ENCODE results near the gene ZNF664.

ZNF664 gene

DNA sequence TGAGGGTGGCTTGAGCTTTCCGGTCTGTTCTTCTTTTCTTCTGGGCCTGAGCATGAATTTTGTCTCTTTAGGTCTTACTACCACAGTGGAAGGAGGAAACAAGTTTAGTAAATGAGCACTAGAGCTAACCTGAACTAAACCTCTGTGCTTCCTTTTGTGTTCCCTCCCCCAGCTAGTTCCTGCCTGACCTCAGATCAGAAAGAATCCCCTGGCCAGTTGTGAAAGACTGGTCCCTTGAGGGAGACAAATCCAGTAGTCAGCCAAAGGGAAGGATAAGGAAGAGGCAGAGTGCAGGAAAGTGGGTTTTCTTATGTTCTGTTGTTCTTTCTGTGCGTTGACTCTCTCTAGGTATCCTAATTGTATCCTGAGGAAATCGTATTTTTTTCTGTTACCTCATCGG is 17.5 kb downstream of the ZNF664 start:
- peaks cover 13% of the 10 kb centered on the region for H3K79me2 ChIP-seq (ENCODE audit: control insufficient read depth, insufficient read depth, low read length, unreplicated experiment)
- peak overlapping the region; percentile 51 for H3K27ac ChIP-seq (ENCODE audit: low read depth, low read length)
- no peak overlapping the region for H2AFZ ChIP-seq (ENCODE audit: low read length, unreplicated experiment)
- no peaks in the 10 kb centered on the region for H3K27me3 ChIP-seq (ENCODE audit: insufficient read depth, low read length)
- H3K4me1 ChIP-seq (ENCODE audit: control insufficient read depth, insufficient read depth, low read length, unreplicated experiment), result peaks cover 51% of the 10 kb centered on the region
- peaks cover 13% of the 10 kb centered on the region; the same call in 1 of the 2 replicates for H3K36me3 ChIP-seq (ENCODE audit: insufficient read depth, low read length)
- no peak overlapping the region for H3K4me3 ChIP-seq (ENCODE audit: low read depth, low read length)

GRCh38 chr12:123991372-123991951 is 18.4 kb downstream of the ZNF664 start:
- Histone ChIP-seq H3K27ac (ENCODE audit: low read depth, low read length) (peak overlapping the region; percentile 51), H3K79me2 (ENCODE audit: control insufficient read depth, insufficient read depth, low read length, unreplicated experiment) (peaks cover 7% of the 10 kb centered on the region), H3K4me3 (ENCODE audit: low read depth, low read length) (no peak overlapping the region), H3K36me3 (ENCODE audit: insufficient read depth, low read length) (peaks cover 13% of the 10 kb centered on the region; the same call in 1 of the 2 replicates), H3K27me3 (ENCODE audit: insufficient read depth, low read length) (no peaks in the 10 kb centered on the region), H3K4me1 (ENCODE audit: control insufficient read depth, insufficient read depth, low read length, unreplicated experiment) (peaks cover 51% of the 10 kb centered on the region), H2AFZ (ENCODE audit: low read length, unreplicated experiment) (no peak overlapping the region)

DNA sequence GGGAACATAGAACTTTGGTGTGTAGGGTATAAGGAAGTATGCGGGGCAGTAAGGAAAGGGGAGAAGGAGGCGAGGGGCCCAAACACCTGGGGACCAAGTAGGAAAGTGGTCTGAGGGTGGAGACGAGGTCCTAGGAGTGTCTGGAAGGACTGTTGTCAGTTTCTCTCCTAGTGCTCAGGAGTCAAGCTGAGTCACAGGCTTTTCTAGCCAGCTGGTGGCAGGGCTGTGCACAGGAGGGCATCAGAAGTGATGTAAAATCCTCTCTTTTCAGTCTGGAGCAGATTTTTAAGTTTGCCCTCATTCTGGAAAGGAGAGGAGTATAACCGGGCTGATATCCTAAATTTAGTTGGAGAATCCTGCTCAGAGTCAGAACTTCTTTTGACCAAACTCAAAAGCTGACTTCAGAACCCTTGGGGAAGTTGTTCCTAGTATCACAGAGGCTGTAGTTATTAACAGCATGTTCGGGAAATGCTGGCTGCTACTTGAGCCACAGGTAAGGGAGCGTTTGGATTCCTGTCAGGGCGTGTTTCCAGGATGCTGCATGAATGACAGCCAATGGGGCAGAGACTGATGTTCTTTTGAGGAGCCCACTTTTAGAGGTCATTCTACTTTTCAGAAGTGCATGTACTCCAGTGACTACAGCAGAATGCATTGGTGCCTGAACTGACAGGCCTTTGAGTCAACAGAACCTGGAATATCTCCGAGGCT is 19.3 kb downstream of the ZNF664 start:
- Histone ChIP-seq H3K36me3 (ENCODE audit: insufficient read depth, low read length) (peaks cover 13% of the 10 kb centered on the region; the same call in 1 of the 2 replicates), H3K27ac (ENCODE audit: low read depth, low read length) (no peak overlapping the region), H3K4me3 (ENCODE audit: low read depth, low read length) (no peak overlapping the region), H3K27me3 (ENCODE audit: insufficient read depth, low read length) (no peaks in the 10 kb centered on the region), H3K4me1 (ENCODE audit: control insufficient read depth, insufficient read depth, low read length, unreplicated experiment) (peaks cover 48% of the 10 kb centered on the region), H2AFZ (ENCODE audit: low read length, unreplicated experiment) (no peak overlapping the region), H3K79me2 (ENCODE audit: control insufficient read depth, insufficient read depth, low read length, unreplicated experiment) (peaks cover 7% of the 10 kb centered on the region)

DNA sequence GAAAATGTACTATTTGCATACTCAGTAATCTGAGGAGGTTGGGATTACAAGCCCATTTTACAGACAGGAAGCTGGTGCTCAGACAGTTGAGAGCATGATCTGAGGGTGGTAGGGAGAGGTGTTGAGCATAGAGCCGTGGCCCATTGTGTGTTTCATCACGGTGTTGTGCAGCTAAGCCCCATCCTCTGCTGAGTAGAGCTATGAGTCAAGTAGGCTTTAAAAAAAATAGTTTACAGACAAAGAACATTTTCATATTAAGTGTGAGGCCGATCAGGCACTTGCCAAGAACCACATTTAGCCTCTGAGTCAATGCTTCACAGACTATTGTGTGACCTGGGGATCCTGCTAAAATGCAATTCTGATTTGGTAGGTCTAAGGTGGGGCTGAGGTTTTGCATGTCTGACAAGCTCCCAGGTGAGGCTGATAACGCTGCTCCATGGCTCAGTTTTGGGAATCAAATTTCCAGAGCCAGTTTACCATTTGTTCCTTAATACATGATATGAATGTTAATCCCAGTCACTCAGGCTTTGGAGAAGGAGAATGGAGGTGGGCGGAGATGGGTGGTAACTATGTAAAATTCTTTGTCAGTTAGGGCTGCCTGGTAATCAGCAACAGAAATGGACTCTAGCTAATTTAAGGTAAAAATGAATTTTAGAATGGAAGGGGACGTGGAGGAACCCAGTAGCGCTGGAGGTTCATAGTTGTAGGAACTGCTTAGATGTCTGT is 22.2 kb downstream of the ZNF664 start:
- Histone ChIP-seq H3K36me3 (ENCODE audit: insufficient read depth, low read length) (0 out of 2 replicates have a peak, but pooled peaks cover 6% of the 10 kb centered on the region), H3K27me3 (ENCODE audit: insufficient read depth, low read length) (no peaks in the 10 kb centered on the region), H3K79me2 (ENCODE audit: control insufficient read depth, insufficient read depth, low read length, unreplicated experiment) (peaks cover 12% of the 10 kb centered on the region), H2AFZ (ENCODE audit: low read length, unreplicated experiment) (no peak overlapping the region), H3K4me3 (ENCODE audit: low read depth, low read length) (no peak overlapping the region), H3K4me1 (ENCODE audit: control insufficient read depth, insufficient read depth, low read length, unreplicated experiment) (peaks cover 40% of the 10 kb centered on the region), H3K27ac (ENCODE audit: low read depth, low read length) (no peak overlapping the region)

- Histone ChIP-seq H3K27me3 (ENCODE audit: insufficient read depth, low read length) (no peaks in the 10 kb centered on the region), H3K36me3 (ENCODE audit: insufficient read depth, low read length) (peaks cover 9% of the 10 kb centered on the region; the same call in 1 of the 2 replicates), H3K79me2 (ENCODE audit: control insufficient read depth, insufficient read depth, low read length, unreplicated experiment) (peaks cover 10% of the 10 kb centered on the region)
These were observed 23.6 kb downstream of the ZNF664 start for GRCh38 chr12:123996581-123996980.

GRCh38 chr12:123997033-123997822 is 24.2 kb downstream of the ZNF664 start:
- H3K36me3 ChIP-seq (ENCODE audit: insufficient read depth, low read length), result peaks cover 14% of the 10 kb centered on the region; the same call in 1 of the 2 replicates
- peaks cover 23% of the 10 kb centered on the region for H3K4me1 ChIP-seq (ENCODE audit: control insufficient read depth, insufficient read depth, low read length, unreplicated experiment)
- H3K79me2 ChIP-seq (ENCODE audit: control insufficient read depth, insufficient read depth, low read length, unreplicated experiment), result peaks cover 10% of the 10 kb centered on the region
- H3K27me3 ChIP-seq (ENCODE audit: insufficient read depth, low read length), result no peaks in the 10 kb centered on the region
- H2AFZ ChIP-seq (ENCODE audit: low read length, unreplicated experiment), result no peak overlapping the region
- H3K4me3 ChIP-seq (ENCODE audit: low read depth, low read length), result no peak overlapping the region
- no peak overlapping the region for H3K27ac ChIP-seq (ENCODE audit: low read depth, low read length)

More at GRCh38 chr12:123996581-123996980, 23.6 kb downstream of the ZNF664 start:
- Histone ChIP-seq H3K4me1 (ENCODE audit: control insufficient read depth, insufficient read depth, low read length, unreplicated experiment) (peaks cover 26% of the 10 kb centered on the region), H2AFZ (ENCODE audit: low read length, unreplicated experiment) (no peak overlapping the region), H3K4me3 (ENCODE audit: low read depth, low read length) (no peak overlapping the region), H3K27ac (ENCODE audit: low read depth, low read length) (no peak overlapping the region)

DNA sequence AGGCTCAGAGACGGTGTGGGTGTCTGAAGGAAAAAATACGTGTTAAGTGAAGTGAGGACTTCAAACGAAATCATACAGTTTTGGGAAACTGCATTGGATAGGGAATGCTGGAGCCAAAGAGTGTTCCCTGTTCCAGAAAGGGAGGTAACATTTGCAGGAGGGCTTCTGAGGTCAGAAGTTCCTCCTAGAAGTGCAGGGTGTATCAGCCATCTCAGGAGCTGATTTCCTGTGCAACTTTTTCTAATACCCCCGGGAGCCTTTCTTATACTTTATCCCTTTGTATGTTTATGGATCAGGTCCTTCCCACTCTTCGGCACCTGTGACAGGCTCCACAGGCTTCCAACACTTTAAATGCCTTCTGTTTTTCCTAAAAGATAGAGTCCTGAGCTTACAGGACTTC is 24.9 kb downstream of the ZNF664 start:
- Histone ChIP-seq H3K4me1 (ENCODE audit: control insufficient read depth, insufficient read depth, low read length, unreplicated experiment) (peaks cover 23% of the 10 kb centered on the region), H3K27me3 (ENCODE audit: insufficient read depth, low read length) (no peaks in the 10 kb centered on the region), H3K79me2 (ENCODE audit: control insufficient read depth, insufficient read depth, low read length, unreplicated experiment) (peaks cover 10% of the 10 kb centered on the region), H3K4me3 (ENCODE audit: low read depth, low read length) (no peak overlapping the region), H2AFZ (ENCODE audit: low read length, unreplicated experiment) (no peak overlapping the region), H3K27ac (ENCODE audit: low read depth, low read length) (no peak overlapping the region), H3K36me3 (ENCODE audit: insufficient read depth, low read length) (peaks cover 9% of the 10 kb centered on the region; the same call in 1 of the 2 replicates)

DNA sequence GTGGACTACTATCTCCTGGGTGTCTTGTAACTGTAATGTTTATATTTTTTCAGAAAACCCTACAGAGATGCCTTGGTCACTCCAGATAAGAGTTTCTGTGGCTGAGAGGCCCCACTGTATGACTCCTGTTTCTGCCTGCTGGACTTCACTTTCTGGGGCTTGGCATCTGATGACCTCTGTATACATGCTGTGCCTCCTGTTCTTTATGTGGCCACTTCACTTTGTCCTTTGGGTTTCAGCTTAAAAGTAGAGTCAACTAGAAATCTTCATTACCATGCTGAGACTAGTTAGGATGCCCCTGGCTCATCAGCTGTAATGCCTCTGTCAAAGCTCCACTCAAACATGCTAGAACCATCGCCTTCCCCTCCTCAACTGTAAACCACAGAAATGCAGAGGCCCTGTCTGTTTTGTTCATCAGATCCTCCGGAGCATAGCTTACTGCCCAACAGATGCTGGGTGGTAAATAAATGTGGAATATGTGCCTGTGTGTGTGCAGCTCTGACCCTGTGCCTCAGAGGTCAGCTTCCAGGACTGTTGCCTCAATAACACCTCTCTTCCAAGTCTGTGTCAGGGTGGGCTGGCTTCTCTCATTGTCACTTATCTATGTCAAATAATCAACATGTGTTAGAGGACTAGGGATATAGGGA is 25.5 kb downstream of the ZNF664 start:
- peaks cover 10% of the 10 kb centered on the region for H3K79me2 ChIP-seq (ENCODE audit: control insufficient read depth, insufficient read depth, low read length, unreplicated experiment)

DNA sequence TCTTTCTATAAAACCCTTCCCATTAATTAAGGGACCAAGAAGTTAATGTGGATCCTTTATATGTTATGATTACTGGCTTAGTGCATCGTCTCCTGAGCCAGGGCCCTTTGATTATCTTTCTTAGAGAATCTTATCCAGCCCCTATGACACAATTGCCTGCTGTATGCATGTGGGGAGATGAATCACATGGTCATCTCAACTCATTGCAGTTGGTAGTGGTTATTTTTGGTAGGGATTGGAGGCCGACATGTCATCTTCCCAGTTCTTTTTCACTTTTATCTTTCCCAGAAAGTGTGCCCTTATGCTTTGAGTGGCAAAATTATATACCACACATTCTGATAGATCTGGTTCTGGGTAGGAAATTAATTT is 26.0 kb downstream of the ZNF664 start:
- no peak overlapping the region for H3K4me3 ChIP-seq (ENCODE audit: low read depth, low read length)
- H3K79me2 ChIP-seq (ENCODE audit: control insufficient read depth, insufficient read depth, low read length, unreplicated experiment), result peaks cover 10% of the 10 kb centered on the region
- peaks cover 7% of the 10 kb centered on the region; the same call in 1 of the 2 replicates for H3K36me3 ChIP-seq (ENCODE audit: insufficient read depth, low read length)
- no peak overlapping the region for H2AFZ ChIP-seq (ENCODE audit: low read length, unreplicated experiment)
- peaks cover 23% of the 10 kb centered on the region for H3K4me1 ChIP-seq (ENCODE audit: control insufficient read depth, insufficient read depth, low read length, unreplicated experiment)
- no peak overlapping the region for H3K27ac ChIP-seq (ENCODE audit: low read depth, low read length)
- no peaks in the 10 kb centered on the region for H3K27me3 ChIP-seq (ENCODE audit: insufficient read depth, low read length)

More for the DNA sequence above, 25.5 kb downstream of the ZNF664 start:
- Histone ChIP-seq H3K36me3 (ENCODE audit: insufficient read depth, low read length) (peaks cover 7% of the 10 kb centered on the region; the same call in 1 of the 2 replicates), H3K27ac (ENCODE audit: low read depth, low read length) (no peak overlapping the region), H3K4me3 (ENCODE audit: low read depth, low read length) (no peak overlapping the region), H3K27me3 (ENCODE audit: insufficient read depth, low read length) (no peaks in the 10 kb centered on the region), H2AFZ (ENCODE audit: low read length, unreplicated experiment) (no peak overlapping the region), H3K4me1 (ENCODE audit: control insufficient read depth, insufficient read depth, low read length, unreplicated experiment) (peaks cover 23% of the 10 kb centered on the region)

DNA sequence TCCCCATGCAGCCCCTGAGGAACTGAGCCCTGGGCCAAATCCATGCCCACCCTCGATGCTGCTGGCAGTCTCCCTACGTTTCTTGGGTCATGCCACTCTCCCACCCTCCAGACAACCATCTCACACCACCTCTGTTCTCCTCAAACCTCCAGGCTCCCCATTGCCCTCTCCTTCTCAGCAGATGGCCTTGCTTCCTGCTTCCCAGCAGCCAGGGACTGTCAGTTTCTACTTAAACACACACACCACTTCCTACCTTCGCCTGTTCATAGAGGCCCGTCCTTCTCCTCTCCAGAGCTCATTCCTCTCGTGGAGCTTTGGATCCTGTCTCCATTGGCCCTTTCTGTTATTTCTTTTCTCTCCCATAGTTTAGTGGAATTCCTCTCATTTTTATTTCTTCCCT is 27.1 kb downstream of the ZNF664 start:
- H3K36me3 ChIP-seq (ENCODE audit: insufficient read depth, low read length), result peaks cover 7% of the 10 kb centered on the region; the same call in 1 of the 2 replicates
- H3K27ac ChIP-seq (ENCODE audit: low read depth, low read length), result no peak overlapping the region
- H3K4me3 ChIP-seq (ENCODE audit: low read depth, low read length), result no peak overlapping the region
- H3K79me2 ChIP-seq (ENCODE audit: control insufficient read depth, insufficient read depth, low read length, unreplicated experiment), result peaks cover 10% of the 10 kb centered on the region
- H3K27me3 ChIP-seq (ENCODE audit: insufficient read depth, low read length), result no peaks in the 10 kb centered on the region
- H3K4me1 ChIP-seq (ENCODE audit: control insufficient read depth, insufficient read depth, low read length, unreplicated experiment), result peaks cover 16% of the 10 kb centered on the region
- H2AFZ ChIP-seq (ENCODE audit: low read length, unreplicated experiment), result no peak overlapping the region
